SK-N-SH treated with all-trans-retinoic acid at 6 μM for 48 hours (cell line): ENCODE data around the gene RXRA.

Experiments
- CREB5 ChIP-seq: fragments of 250-450 bp; sonication (Bioruptor Pico); IDR thresholded peaks from 2 replicates; pipeline ENCODE4 v1.5.1; 2020; ENCODE audit warnings: low read depth, mild to moderate bottlenecking, moderate library complexity
- CSRNP3 ChIP-seq: fragments of 250-450 bp; sonication (Bioruptor Pico); IDR thresholded peaks from 2 replicates; pipeline ENCODE4 v1.5.1; 2021; ENCODE audit warnings: mild to moderate bottlenecking, moderate library complexity
- GLIS3 ChIP-seq: fragments of 250-450 bp; sonication (Bioruptor Pico); IDR thresholded peaks from 2 replicates; pipeline ENCODE4 v1.5.0; 2020; ENCODE audit warnings: mild to moderate bottlenecking, moderate library complexity
- OSR1 ChIP-seq: fragments of 250-450 bp; sonication (Bioruptor Pico); IDR thresholded peaks from 2 replicates; pipeline ENCODE4 v1.8.0; 2022; ENCODE audit warnings: moderate library complexity, mild to moderate bottlenecking, inconsistent platforms
- POU6F1 ChIP-seq: fragments of 250-450 bp; sonication (Bioruptor Pico); IDR thresholded peaks from 2 replicates; pipeline ENCODE4 v1.8.0; 2021; ENCODE audit warnings: low read depth, mild to moderate bottlenecking, moderate library complexity, borderline replicate concordance
- SNAI2 ChIP-seq: fragments of 250-450 bp; sonication (Bioruptor Pico); IDR thresholded peaks from 2 replicates; pipeline ENCODE4 v1.5.0; 2020; ENCODE audit warnings: mild to moderate bottlenecking, moderate library complexity
- ZC3H10 ChIP-seq: fragments of 250-450 bp; sonication (Bioruptor Pico); IDR thresholded peaks from 2 replicates; pipeline ENCODE4 v1.5.1; 2021; ENCODE audit warnings: mild to moderate bottlenecking, moderate library complexity
- ZFP3 ChIP-seq: fragments of 250-450 bp; sonication (Bioruptor Pico); IDR thresholded peaks from 2 replicates; pipeline ENCODE4 v1.5.0; 2020; ENCODE audit warnings: mild to moderate bottlenecking, moderate library complexity
- ZNF565 ChIP-seq: fragments of 450-650 bp; formaldehyde crosslinking; conservative IDR thresholded peaks from 2 replicates; pipeline ENCODE4 v1.5.0; 2020; ENCODE audit warnings: low read depth, mild to moderate bottlenecking, moderate library complexity
- ZNF70 ChIP-seq: fragments of 450-650 bp; formaldehyde crosslinking; IDR thresholded peaks from 2 replicates; pipeline ENCODE4 v1.5.0; 2020; ENCODE audit warnings: mild to moderate bottlenecking, moderate library complexity

GRCh38 chr9:134283692-134284265 lies 42.5 kb upstream of the RXRA start:
- TF ChIP-seq GLIS3 (no peak), ZC3H10 (no peak), CSRNP3 (no peak), ZNF70 (CRISPR knock-in tag) (no peak), OSR1 (CRISPR knock-in tag) (no peak), POU6F1 (CRISPR knock-in tag) (no peak), SNAI2 (CRISPR knock-in tag) (no peak), ZNF565 (CRISPR knock-in tag) (no peak), ZFP3 (CRISPR knock-in tag) (no peak), CREB5 (CRISPR knock-in tag) (no peak)
